ENCODE data around the gene ABHD2.

GRCh38 chr15:89118481-89118989 lies 30.3 kb downstream of the ABHD2 start:
- TF ChIP-seq CTCF (conservative IDR thresholded peaks at IDR 0.05; ENCODE audit: low read depth, low read length), result no peak
- no peak for TF ChIP-seq EZH2 (IDR thresholded peaks at IDR 0.05; ENCODE audit: borderline replicate concordance, low read depth, low read length, poor library complexity, severe bottlenecking)
